Measurements from ENCODE around the gene MICA.
"Not testable (repeated sequence)": the region's sequence is repeated elsewhere in the genome, so short reads cannot be mapped to it uniquely, and the experiment has no call there.

MICA gene

GRCh38 chr6:31365864-31366263 lies 37.5 kb upstream of the MICA start:
- POLR2A ChIA-PET: interaction anchor here (0.6 to 1.4 kb wide), 2 partner anchors 159 to 169 kb away, joined by 4 to 6 read pairs; no protein-coding TSS in a partner anchor
- no peak for DNase-seq (ENCODE audit: extremely low spot score)
- CTCF ChIA-PET: interaction anchor here (0.9 to 4.8 kb wide), 36 partner anchors 8 to 286 kb away, joined by 3 to 82 read pairs (median 6); partner anchors contain the start of genes CCHCR1, HLA-B, PSORS1C2 and TCF19
- no peak for TF ChIP-seq CTCF (IDR thresholded peaks at IDR 0.05; ENCODE audit: control extremely low read depth, extremely low read depth, low read depth, missing control alignments)

DNA sequence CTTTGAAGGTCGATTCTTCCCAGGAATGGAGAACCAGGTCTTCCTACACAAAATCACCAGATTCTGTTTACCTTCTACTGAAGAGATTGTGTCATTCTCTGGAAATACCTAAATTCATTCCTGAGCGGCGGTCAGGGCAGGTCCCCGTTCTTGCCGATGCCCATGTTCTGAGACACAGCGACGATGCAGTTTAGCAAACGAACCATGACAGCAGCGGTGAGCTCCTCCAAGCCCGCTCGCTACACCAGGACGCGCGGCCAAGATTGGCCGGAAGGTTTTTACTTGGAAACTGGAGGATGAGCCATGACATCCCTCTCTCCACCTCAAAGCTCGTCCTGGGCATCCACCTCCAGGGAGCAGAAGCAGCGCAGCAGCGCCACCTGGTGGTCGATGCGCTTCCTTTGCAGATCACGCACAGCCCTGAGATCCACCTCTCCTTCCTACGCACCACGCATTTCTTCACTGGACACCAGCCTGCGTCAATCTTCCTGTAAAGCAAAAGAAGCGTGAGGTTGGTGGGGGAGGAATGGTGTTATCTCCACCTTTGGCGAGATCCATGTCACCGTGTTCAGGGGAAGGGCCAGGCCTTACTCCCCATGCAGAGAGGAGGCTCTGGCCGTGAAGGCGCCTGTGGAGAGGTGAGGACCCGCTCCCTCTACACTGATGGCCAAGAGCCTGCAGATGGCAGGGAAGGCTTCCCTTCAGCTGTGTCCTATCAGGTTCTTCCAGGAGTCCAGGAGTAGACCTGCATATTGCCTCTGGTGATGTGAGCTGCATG lies 36.5 kb upstream of the MICA start:
- TF ChIP-seq CTCF (IDR thresholded peaks at IDR 0.05; ENCODE audit: control extremely low read depth, extremely low read depth, low read depth, missing control alignments): peak; percentile 92
- POLR2A ChIA-PET: interaction anchor here (0.6 to 1.6 kb wide), 6 partner anchors 16 to 170 kb away, joined by 3 to 6 read pairs (median 4); no protein-coding TSS in a partner anchor
- peak; percentile 82 for DNase-seq (ENCODE audit: extremely low spot score)
- CTCF ChIA-PET: interaction anchor here (0.6 to 4.8 kb wide), 60 partner anchors 9 to 287 kb away, joined by 3 to 82 read pairs (median 5); partner anchors contain the start of genes CCHCR1, HLA-B, PSORS1C2 and TCF19

DNA sequence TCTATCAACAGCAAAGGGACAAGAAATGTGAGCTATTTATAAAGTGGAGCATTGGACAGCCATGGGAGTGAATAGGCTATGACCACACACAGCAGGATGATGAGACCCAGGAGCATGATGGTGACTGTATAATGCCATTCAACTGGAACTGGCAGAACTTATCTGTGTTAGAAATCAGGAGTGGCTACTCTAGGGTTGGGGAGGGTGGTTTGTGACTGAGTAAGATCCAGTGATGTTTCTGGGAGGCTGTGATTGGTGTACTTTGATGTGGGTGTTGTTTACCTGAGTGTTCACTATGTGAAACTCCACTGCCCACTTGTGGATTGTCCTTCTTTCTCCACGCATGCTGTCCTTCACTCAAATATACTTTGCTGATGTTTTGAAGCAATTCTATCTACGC lies 34.9 kb upstream of the MICA start:
- CTCF ChIA-PET: interaction anchor here (0.7 to 3.4 kb wide), 10 partner anchors 9 to 240 kb away, joined by 3 to 28 read pairs (median 10); partner anchors contain the start of genes CCHCR1 and TCF19
- DNase-seq (ENCODE audit: extremely low spot score): no peak
- POLR2A ChIA-PET: no interaction called here
- no peak for TF ChIP-seq CTCF (IDR thresholded peaks at IDR 0.05; ENCODE audit: control extremely low read depth, extremely low read depth, low read depth, missing control alignments)

DNA sequence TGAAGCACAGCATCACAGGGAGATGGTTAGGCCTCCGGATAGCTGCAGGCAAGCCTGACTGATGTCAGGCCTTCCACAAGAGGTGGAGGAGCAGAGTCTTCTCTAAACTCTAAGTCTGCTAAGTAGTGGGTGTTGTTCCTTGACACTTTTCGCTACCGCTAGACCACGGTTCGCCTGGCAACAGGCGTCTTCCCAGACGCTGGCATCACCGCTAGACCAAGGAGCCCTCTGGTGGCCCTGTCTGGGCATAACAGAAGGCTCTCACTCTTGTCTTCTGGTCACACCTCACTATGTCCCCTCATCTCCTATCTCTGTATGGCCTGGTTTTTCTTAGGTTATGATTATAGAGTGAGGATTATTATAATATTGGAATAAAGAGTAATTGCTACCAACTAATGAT lies 29.3 kb upstream of the MICA start:
- POLR2A ChIA-PET; CTCF ChIA-PET; DNase-seq (ENCODE audit: extremely low spot score): not testable (repeated sequence)

DNA sequence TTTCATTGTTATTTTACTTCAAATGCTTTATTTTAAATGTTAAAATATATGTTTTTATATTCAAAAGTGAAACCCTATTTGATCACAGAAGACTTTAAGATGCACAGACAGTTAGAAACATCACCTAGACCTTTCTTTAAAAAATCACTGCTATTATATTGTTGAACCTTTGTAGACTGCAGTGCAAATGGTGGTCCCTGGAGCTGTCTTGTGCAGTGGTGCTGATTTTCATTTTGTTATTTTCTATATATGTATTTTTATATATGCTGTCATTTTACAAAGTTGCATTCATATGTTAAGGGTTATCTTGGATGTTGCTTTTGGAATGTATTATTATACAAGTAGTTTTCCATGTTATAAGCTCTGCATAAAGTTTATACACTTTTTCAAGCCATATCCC lies 27.7 kb upstream of the MICA start:
- no peak for DNase-seq (ENCODE audit: extremely low spot score)
- no peak for TF ChIP-seq CTCF (IDR thresholded peaks at IDR 0.05; ENCODE audit: control extremely low read depth, extremely low read depth, low read depth, missing control alignments)
- CTCF ChIA-PET: interaction anchor here (1.0 to 3.4 kb wide), 6 partner anchors 10 to 600 kb away, joined by 3 to 25 read pairs (median 10); partner anchors contain the start of gene PSORS1C2
- POLR2A ChIA-PET: no interaction called here

DNA sequence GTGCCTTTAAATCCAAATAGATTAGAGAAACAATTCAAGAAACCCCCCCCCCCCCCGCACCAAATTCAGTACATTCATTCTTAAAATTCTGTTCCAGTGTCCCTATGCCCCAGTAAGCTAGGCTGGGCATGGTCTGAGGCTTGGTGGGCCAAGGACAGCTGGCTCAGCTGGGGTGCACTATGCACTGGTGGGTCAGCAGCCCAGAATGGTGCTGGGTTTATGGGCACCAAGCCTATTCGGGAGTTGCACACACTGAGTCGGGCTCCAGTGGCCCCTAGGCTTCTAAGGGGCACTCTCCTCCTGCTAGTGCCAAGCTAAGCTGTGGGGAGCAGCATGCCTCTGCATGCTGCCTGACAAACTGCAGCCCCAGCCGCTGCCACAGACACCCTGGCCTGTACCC lies 26.4 kb upstream of the MICA start:
- CTCF ChIA-PET: interaction anchor here (0.7 to 3.4 kb wide), 7 partner anchors 10 to 239 kb away, joined by 3 to 17 read pairs (median 7); partner anchors contain the start of gene PSORS1C2
- POLR2A ChIA-PET: no interaction called here
- DNase-seq (ENCODE audit: extremely low spot score): no peak
- no peak for TF ChIP-seq CTCF (IDR thresholded peaks at IDR 0.05; ENCODE audit: control extremely low read depth, extremely low read depth, low read depth, missing control alignments)
